AML-193 (cell line): ENCODE measurements around the gene IL11RA.
"Not testable (repeated sequence)": the region's sequence is repeated elsewhere in the genome, so short reads cannot be mapped to it uniquely, and the experiment has no call there.

ENCODE experiments used
- DNase-seq, 2 experiments: peaks; one replicate each; lab custom pipeline; 2025; lab: John Stamatoyannopoulos, UW

The IL11RA gene

GRCh38 chr9:34629491-34629808 lies 22.5 kb upstream of the IL11RA start:
- no peak for DNase-seq

GRCh38 chr9:34630402-34631154 lies 21.4 kb upstream of the IL11RA start:
- DNase-seq: no peak

GRCh38 chr9:34633166-34633565 lies 18.8 kb upstream of the IL11RA start:
- DNase-seq: no peak

- peak; percentile 75 to 79 for DNase-seq
Measured at GRCh38 chr9:34633851-34634550, 18.0 kb upstream of the IL11RA start.

- no peak for DNase-seq
Measured at GRCh38 chr9:34634551-34635248, 17.3 kb upstream of the IL11RA start.

- no peak for DNase-seq
Measured at GRCh38 chr9:34635556-34635955, 16.4 kb upstream of the IL11RA start.

- DNase-seq: no peak
Measured at GRCh38 chr9:34636791-34637355, 15.1 kb upstream of the IL11RA start.

- DNase-seq: peak; percentile 69 to 84
Measured at GRCh38 chr9:34637356-34638137, 14.4 kb upstream of the IL11RA start, which contains the start of gene SIGMAR1. TSS of gene SIGMAR1 (minus strand) at chr9:34637787. CDS start at chr9:34637697, 90 bp downstream.

- DNase-seq: no peak
Measured at GRCh38 chr9:34638138-34638445, 13.9 kb upstream of the IL11RA start.

GRCh38 chr9:34639322-34639721 lies 12.7 kb upstream of the IL11RA start:
- not testable (repeated sequence) for DNase-seq

GRCh38 chr9:34642679-34643078 lies 9.3 kb upstream of the IL11RA start:
- no peak for DNase-seq

- no peak for DNase-seq
Measured at GRCh38 chr9:34644766-34645314, 7.1 kb upstream of the IL11RA start.

- DNase-seq: peak; percentile 64 to 75
Measured at GRCh38 chr9:34646211-34647083, 5.5 kb upstream of the IL11RA start, which contains the start of gene GALT. TSS of gene GALT (plus strand) at chr9:34646675. CDS start at chr9:34646705, 30 bp downstream.

GRCh38 chr9:34647084-34647403 lies 4.9 kb upstream of the IL11RA start:
- no peak for DNase-seq

- no peak for DNase-seq
Measured at GRCh38 chr9:34647651-34648050, 4.3 kb upstream of the IL11RA start.

GRCh38 chr9:34648673-34649072 lies 3.3 kb upstream of the IL11RA start:
- DNase-seq: no peak

GRCh38 chr9:34650816-34651215 lies 1.2 kb upstream of the IL11RA start:
- DNase-seq: no peak

GRCh38 chr9:34651321-34651720 lies 664 bp upstream of the IL11RA start:
- no peak for DNase-seq

GRCh38 chr9:34652602-34653000 lies 616 bp downstream of the IL11RA start:
- DNase-seq: no peak

GRCh38 chr9:34653151-34654072 lies 1.4 kb downstream of the IL11RA start:
- DNase-seq: no peak
